ENCODE results near the gene NR5A2.

- TF ChIP-seq CTCF (IDR thresholded peaks at IDR 0.05), result no peak
- TF ChIP-seq ZFX (IDR thresholded peaks at IDR 0.05; ENCODE audit: borderline replicate concordance), result no peak
These were observed 123.2 kb downstream of the NR5A2 start for GRCh38 chr1:200150721-200151120.

Measured in 22Rv1 (cell line).